ENCODE data around the gene MBP.

MBP gene

DNA sequence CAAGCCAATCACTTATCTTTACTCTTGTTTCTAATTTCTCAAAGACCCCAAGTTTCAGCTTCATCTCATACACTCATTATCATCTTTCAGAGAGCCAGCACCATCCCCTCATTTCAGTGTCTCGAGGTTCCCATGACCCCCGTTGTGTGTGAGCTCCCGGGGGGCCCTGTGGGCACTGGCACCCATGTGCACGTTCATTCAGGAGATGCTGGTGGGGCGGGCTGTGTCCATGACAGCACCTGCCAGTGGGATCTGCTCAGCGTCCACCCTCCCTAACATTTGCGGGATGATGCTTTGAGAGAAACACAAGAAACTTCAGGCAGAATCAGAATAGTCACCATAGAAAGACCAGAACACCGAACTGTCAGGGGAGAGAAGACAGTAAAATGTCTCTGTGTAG lies 120.5 kb downstream of the MBP start:
- peaks cover 47% of the 10 kb centered on the region for H3K4me1 Mint-ChIP-seq
- TF ChIP-seq CTCF (IDR thresholded peaks at IDR 0.05), result no peak
- no peaks in the 10 kb centered on the region for H3K36me3 Mint-ChIP-seq (ENCODE audit: low read depth)
- DNase-seq, result no peak
- H3K4me3 Mint-ChIP-seq, result no peak overlapping the region
- peaks cover 24% of the 10 kb centered on the region for H3K27me3 Mint-ChIP-seq (ENCODE audit: low read depth, poor library complexity)
- no peak overlapping the region for H3K27ac Mint-ChIP-seq
- no peaks in the 10 kb centered on the region for H3K9me3 Mint-ChIP-seq

- Mint-ChIP-seq H3K4me3 (no peak overlapping the region), H3K27me3 (ENCODE audit: low read depth, poor library complexity) (peaks cover 28% of the 10 kb centered on the region), H3K27ac (no peak overlapping the region), H3K9me3 (no peaks in the 10 kb centered on the region), H3K4me1 (peaks cover 44% of the 10 kb centered on the region), H3K36me3 (ENCODE audit: low read depth) (no peaks in the 10 kb centered on the region)
- no peak for DNase-seq
- no peak for TF ChIP-seq CTCF (IDR thresholded peaks at IDR 0.05)
Measured at GRCh38 chr18:77009675-77010074, 122.9 kb downstream of the MBP start.

- Mint-ChIP-seq H3K9me3 (no peaks in the 10 kb centered on the region), H3K4me3 (no peak overlapping the region), H3K4me1 (peaks cover 40% of the 10 kb centered on the region), H3K27me3 (ENCODE audit: low read depth, poor library complexity) (peaks cover 27% of the 10 kb centered on the region), H3K27ac (no peak overlapping the region), H3K36me3 (ENCODE audit: low read depth) (no peaks in the 10 kb centered on the region)
- DNase-seq, result no peak
- no peak for TF ChIP-seq CTCF (IDR thresholded peaks at IDR 0.05)
Measured at GRCh38 chr18:77008576-77009315, 123.8 kb downstream of the MBP start.

DNA sequence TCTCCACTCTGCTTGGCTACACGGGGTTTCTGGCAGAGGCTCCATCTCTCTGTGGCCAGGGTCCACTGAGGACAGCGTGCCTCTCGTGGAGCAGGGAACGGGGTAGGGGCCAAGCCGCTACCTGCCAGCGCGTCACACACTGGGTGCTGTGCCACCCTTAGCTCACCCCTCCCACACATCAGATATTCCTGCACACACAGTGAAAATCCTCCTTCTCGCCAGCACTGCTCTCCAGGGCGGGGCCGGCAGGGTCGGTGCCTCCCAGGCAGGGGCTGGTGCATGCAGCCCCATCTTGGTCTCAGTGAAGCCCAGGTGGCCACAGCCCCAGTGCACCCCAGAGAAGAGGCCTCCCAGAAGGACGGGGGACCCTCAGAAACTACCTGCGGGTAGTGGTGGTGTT lies 124.6 kb downstream of the MBP start:
- Mint-ChIP-seq H3K4me3 (no peak overlapping the region), H3K4me1 (peaks cover 34% of the 10 kb centered on the region), H3K9me3 (no peaks in the 10 kb centered on the region), H3K27me3 (ENCODE audit: low read depth, poor library complexity) (peaks cover 29% of the 10 kb centered on the region), H3K36me3 (ENCODE audit: low read depth) (no peaks in the 10 kb centered on the region), H3K27ac (no peak overlapping the region)
- TF ChIP-seq CTCF (IDR thresholded peaks at IDR 0.05), result no peak
- DNase-seq, result no peak

DNA sequence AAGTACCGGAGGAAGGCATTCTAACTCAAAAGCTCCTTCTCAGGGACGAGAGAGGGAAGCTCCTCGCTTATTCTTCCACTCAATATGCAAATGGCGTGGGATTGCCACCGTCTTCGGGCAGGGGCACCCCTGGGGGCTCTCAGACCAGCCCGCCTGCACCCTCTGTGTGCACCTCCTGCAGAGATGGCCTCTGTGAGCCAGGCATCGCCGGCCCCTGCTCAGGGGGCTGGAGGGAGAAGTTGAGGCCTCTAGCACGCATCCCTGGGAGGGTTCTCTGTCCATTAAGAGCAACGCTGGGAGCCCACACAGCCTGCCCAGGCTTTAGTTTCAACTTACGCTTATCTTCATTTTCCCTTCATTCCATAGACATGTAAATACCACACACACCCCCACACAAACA lies 125.3 kb downstream of the MBP start:
- no peak overlapping the region for H3K4me3 Mint-ChIP-seq
- H3K9me3 Mint-ChIP-seq, result no peaks in the 10 kb centered on the region

More for the DNA sequence above, 125.3 kb downstream of the MBP start:
- peaks cover 26% of the 10 kb centered on the region for H3K27me3 Mint-ChIP-seq (ENCODE audit: low read depth, poor library complexity)
- H3K27ac Mint-ChIP-seq, result no peak overlapping the region
- no peaks in the 10 kb centered on the region for H3K36me3 Mint-ChIP-seq (ENCODE audit: low read depth)
- peaks cover 37% of the 10 kb centered on the region for H3K4me1 Mint-ChIP-seq
- no peak for TF ChIP-seq CTCF (IDR thresholded peaks at IDR 0.05)
- no peak for DNase-seq
